GM23338 (cell line): Measurements from ENCODE around the gene CXCL9.

Experiments used
- CTCF ChIP-seq, 2 experiments: fragments of 200-600 bp in 1 of 2; sonication (generic) in 1 of 2; conservative IDR thresholded peaks; 2 replicates each; pipeline versions ENCODE4 v1.5.1 to v1.6.1; 2016 to 2017; ENCODE audit warnings: antibody characterized with exemption in 2 of 2, low read depth in 2 of 2, mild to moderate bottlenecking in 2 of 2, moderate library complexity in 1 of 2
- ETS1 ChIP-seq: IDR thresholded peaks from 2 replicates; pipeline ENCODE4 v1.6.1; 2016; ENCODE audit warnings: antibody characterized with exemption
- EZH2phosphoT487 ChIP-seq: fragments of 200-600 bp; sonication (generic); IDR thresholded peaks from one replicate; pipeline ENCODE4 v1.8.1; 2018; ENCODE audit warnings: antibody characterized with exemption; ENCODE audit not compliant: unreplicated experiment
- JUNB ChIP-seq: IDR thresholded peaks from one replicate; pipeline ENCODE4 v1.6.1; 2016; ENCODE audit warnings: antibody characterized with exemption; ENCODE audit not compliant: unreplicated experiment
- REST ChIP-seq: IDR thresholded peaks from one replicate; pipeline ENCODE4 v1.6.1; 2018; ENCODE audit warnings: antibody characterized with exemption; ENCODE audit not compliant: unreplicated experiment

- TF ChIP-seq CTCF (conservative IDR thresholded peaks at IDR 0.05; ENCODE audit: low read depth in 2 of 2) (no peak), REST (no peak), JUNB (no peak), EZH2phosphoT487 (no peak), ETS1 (no peak)
These were observed 5.1 kb upstream of the CXCL9 start for GRCh38 chr4:76012388-76012801.
